Mesodermal cell (in vitro differentiated cells): ENCODE measurements around the gene SPTBN4. TPM values are rescaled to one million over a fixed set of nuclear protein-coding genes. Genes with fewer than 3 reads are reported as not detected.
A peak's percentile ranks its signal among the peaks of the same experiment; 100 is the strongest.

Experiments
- H3K27ac ChIP-seq: 2 replicates; pipeline ENCODE4 v1.7.0; 2013; ENCODE audit warnings: mild to moderate bottlenecking, low read depth, low read length, moderate library complexity; ENCODE audit not compliant: severe bottlenecking
- H3K36me3 ChIP-seq: 2 replicates; pipeline ENCODE4 v1.7.1; 2013; ENCODE audit warnings: mild to moderate bottlenecking, low read length, moderate library complexity; ENCODE audit not compliant: control insufficient read depth, insufficient read depth
- H3K4me1 ChIP-seq: one replicate; pipeline ENCODE4 v1.7.1; 2013; ENCODE audit warnings: mild to moderate bottlenecking, low read length; ENCODE audit not compliant: insufficient read depth, control insufficient read depth, poor library complexity, severe bottlenecking
- H3K4me3 ChIP-seq: 2 replicates; pipeline ENCODE4 v1.7.0; 2013; ENCODE audit warnings: low read length, control low read depth, mild to moderate bottlenecking; ENCODE audit not compliant: insufficient read depth, poor library complexity, severe bottlenecking; ENCODE audit errors: extremely low read depth
- H3K9me3 ChIP-seq: 2 replicates; pipeline ENCODE4 v1.7.1; 2013; ENCODE audit warnings: mild to moderate bottlenecking, low read length, moderate library complexity; ENCODE audit not compliant: control insufficient read depth
- WGBS, 2 experiments: methylation state at CpG; one replicate each; pipeline ENCODE4 v1.1.5; 2013; ENCODE audit warnings: missing lambda C conversion rate in 2 of 2; ENCODE audit not compliant: insufficient coverage in 2 of 2; 5-methylcytosine and 5-hydroxymethylcytosine counted together
- polyA plus RNA-seq, 2 experiments: library from polyadenylated mRNA; stranded (reverse); fragments of 50-300 nt; gene quantifications; one replicate each; pipeline ENCODE4 v1.2.3, GENCODE V29; 2013

SPTBN4 gene
- polyA plus RNA-seq (2013, experiment 1 of 2) = 1.4 TPM
- 0.61 TPM for polyA plus RNA-seq (2013, experiment 2 of 2)

DNA sequence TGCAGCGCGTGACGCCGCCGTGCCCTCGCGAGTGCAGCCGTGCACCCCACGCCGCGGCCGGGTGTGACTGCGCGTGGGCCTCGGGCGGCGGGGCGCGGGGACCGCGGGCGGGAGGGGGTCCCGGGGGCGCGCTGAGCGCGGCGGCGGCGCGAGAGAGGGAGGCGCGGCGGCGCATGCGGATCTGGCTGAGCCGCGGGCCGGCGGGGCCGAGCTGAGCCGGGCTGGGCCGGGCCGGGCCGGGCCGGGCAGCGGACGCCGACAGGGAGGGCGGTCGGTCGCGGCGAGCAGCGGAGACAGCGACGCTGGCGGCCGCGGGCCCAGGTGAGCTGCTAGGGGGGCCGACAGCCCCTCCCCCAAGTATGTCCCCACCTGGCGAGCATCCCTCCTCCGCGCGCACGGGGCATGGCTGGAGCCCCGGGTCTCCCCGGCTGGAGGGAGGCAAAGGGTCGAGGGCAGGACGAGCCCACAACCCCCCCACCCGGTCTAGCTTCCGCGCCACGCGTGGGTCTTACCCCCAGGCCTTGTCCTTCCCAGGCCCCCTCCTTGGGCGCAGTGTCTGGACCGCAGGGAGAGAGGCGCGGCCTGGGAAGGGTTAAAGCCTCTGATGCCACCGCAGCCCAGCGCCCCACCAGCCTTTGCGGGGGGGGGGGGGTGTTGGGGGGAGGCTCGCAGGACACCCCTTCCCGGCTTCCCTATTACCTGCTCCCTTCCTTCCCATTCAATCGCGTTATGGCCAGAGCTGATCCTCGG is at the start of gene SPTBN4:
Gene SPTBN4 (plus strand): TSS at position 17 of the 750 bp plus-strand sequence. CDS start 5,621 bp downstream, outside the sequence.
- Histone ChIP-seq H3K36me3 (no peaks in the 10 kb centered on the region), H3K27ac (no peak within 1 kb of the TSS), H3K9me3 (no peaks in the 10 kb centered on the region), H3K4me1 (no peaks in the 10 kb centered on the region), H3K4me3 (peak within 1 kb of the TSS; percentile 53)
- 9% methylated on average over 33 to 42 of the region's 87 CpGs for WGBS, 2 experiments

DNA sequence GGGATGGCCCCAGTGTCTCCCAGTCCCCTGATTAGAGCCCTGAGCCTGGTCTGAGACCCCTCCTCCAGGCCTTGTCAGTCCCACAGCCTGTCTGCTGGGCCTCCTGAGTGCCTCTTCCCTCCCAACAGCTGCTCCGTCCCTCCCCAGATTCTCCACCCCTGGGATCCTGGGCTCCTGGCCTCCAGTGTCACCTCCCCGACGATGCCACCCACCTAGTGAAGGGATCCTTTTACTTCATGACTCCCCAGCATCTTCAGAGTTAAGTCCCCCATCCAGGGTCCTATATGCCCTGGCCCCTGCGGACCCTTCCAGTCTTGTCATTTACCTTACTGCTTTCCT is 49.2 kb upstream of the SPTBN4 start:
- no peak overlapping the region for H3K4me3 ChIP-seq
- H3K27ac ChIP-seq = peak overlapping the region; percentile 71
- 87 to 90% methylated on average over 3 to 4 of the region's 4 CpGs for WGBS, 2 experiments
- H3K9me3 ChIP-seq = no peaks in the 10 kb centered on the region
- peaks cover 36% of the 10 kb centered on the region for H3K4me1 ChIP-seq
- H3K36me3 ChIP-seq = peaks cover 10% of the 10 kb centered on the region

DNA sequence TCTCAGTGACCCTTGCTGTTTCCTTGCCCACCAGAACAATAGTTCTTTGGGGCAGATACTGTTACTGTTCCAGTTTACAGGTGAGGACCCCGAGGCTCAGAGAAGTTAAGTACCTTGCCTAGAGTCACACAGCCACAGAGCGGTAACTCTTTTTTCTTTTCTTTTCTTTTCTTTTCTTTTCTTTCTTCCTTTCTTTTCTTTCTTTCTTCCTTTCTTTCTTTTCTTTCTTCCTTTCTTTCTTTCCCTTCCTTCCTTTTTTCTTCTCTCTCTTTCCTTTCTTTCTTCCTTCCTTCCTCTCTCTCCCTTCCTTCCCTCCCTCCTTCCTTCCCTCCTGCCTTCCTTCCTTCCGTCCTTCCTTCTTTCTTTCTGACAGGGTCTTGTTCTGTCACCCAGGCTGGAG is 48.8 kb upstream of the SPTBN4 start:
- no peak overlapping the region for H3K4me3 ChIP-seq
- no peaks in the 10 kb centered on the region for H3K9me3 ChIP-seq
- peaks cover 40% of the 10 kb centered on the region for H3K4me1 ChIP-seq
- WGBS, 2 experiments = 95 to 96% methylated on average over 3 of the region's 3 CpGs
- H3K36me3 ChIP-seq = peaks cover 14% of the 10 kb centered on the region
- H3K27ac ChIP-seq = peak overlapping the region; percentile 71

DNA sequence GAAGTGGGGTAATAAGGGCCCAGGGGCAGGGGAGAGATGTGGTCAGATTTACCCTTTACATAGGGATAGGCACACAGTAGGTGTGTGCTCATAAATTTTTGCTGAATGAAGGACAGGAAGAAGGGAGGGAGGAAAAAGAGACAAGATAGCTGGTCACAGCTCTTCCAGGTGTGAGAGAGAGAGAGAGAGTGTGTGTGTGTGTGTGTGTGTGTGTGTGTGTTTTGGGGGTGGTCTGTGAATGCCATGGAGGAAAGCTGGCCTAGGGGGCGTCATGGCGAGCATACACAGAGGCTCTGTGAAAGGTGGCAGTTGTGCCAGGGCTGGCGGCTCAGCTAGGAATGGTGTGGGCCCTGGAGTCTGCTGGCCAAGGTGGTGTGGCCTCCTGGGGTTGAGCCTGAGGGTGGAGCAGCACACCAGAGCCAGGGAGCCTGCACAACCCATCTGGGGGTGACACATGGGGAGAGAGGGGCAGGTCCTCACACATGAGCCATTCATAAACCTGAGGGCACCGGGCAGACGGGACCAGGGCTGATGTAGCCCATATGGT is 47.7 kb upstream of the SPTBN4 start:
- 84 to 98% methylated on average over 5 of the region's 5 CpGs for WGBS, 2 experiments
- H3K27ac ChIP-seq = no peak overlapping the region
- H3K9me3 ChIP-seq = no peaks in the 10 kb centered on the region
- H3K36me3 ChIP-seq = peaks cover 21% of the 10 kb centered on the region
- no peak overlapping the region for H3K4me3 ChIP-seq
- peaks cover 40% of the 10 kb centered on the region for H3K4me1 ChIP-seq

DNA sequence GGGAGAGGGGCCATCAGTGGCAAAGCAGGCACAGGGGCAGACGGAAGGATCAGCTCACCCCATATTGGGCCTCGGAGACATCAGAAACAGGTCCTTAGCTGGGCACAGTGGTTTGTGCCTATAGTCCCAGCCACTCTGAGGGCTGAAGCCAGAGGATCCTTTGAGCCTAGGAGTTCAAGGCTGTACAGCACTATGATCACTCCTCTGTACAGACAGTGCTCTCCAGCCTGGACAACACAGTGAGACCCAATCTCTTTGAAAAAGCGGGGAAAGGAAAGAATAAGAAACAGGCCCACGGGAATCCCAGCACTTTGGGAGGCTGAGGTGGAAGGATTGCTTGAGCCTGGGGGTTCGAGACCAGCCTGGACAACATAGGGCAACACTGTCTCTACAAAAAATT is 47.0 kb upstream of the SPTBN4 start:
- Histone ChIP-seq H3K9me3 (no peaks in the 10 kb centered on the region), H3K4me3 (no peak overlapping the region), H3K36me3 (peaks cover 21% of the 10 kb centered on the region), H3K4me1 (peaks cover 36% of the 10 kb centered on the region), H3K27ac (no peak overlapping the region)
- WGBS, 2 experiments = 92 to 99% methylated on average over 5 of the region's 5 CpGs

DNA sequence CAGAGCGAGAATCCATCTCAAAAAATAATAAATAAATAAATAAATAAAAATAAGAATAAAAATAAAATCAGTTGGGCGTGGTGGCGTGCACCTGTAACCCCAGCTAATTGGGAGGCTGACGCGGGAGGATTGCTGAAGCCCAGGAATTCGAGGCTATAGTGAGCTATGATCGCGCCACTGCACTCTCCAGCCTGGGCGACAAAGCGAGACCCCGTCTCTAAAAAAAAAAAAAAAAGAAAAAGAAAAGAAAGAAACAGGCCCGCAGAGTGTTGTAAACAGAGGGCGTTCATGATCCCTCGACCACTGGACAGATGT is 46.4 kb upstream of the SPTBN4 start:
- H3K36me3 ChIP-seq = peaks cover 21% of the 10 kb centered on the region
- H3K27ac ChIP-seq = peak overlapping the region; percentile 98
- H3K4me1 ChIP-seq = peaks cover 35% of the 10 kb centered on the region
- peak overlapping the region; percentile 46 for H3K4me3 ChIP-seq
- no peaks in the 10 kb centered on the region for H3K9me3 ChIP-seq
- 60 to 68% methylated on average over 13 of the region's 14 CpGs for WGBS, 2 experiments

DNA sequence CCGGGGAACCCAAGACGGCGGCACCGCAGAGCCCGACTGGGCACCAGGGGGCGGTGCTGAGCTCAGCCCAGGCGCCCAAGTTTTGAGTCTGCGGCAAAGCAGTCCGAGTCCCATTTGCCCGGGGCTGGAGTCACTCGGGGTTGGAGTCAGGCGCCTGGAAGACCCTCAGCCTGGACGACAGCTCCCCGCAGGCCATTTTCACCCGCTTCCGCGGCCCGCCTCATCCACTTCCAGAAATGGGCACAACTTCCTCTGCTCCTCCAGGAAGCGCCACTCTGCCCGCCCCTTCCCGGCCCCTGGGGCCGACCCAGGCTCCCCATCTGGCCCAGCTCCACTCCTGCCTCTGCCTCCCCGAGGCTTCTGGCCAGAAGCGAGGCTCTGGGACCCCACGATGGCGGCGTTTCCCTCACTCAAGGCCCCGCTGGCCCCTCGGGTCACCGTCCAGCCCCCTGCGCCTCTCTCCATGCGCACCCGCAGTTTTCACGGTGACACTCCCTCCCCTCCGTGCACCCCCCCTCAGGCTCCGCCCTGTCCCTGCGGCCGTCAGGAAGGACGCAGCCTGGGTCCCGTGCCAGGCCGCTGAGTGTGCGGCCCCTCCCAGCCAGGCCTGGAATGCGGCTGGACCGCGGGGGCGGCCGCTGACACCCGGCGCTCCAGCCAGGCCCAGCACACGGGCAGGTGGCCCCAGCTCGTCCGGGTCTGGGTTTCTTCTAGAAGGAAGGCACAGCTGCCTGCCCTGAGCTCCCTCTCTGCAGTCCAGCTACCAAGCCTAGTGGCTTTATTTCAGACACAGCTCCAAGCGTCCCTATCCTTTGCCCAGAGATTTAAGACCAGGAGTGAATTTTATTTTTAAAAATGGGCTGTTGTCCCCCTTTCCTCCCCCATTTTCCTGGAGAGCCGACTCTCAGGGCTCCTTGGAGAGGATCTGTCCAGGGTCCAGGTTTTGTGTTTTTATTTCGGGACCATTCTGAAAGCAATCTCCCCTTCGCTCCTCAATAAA is 45.7 kb upstream of the SPTBN4 start:
- Histone ChIP-seq H3K4me3 (peak overlapping the region; percentile 46), H3K36me3 (peaks cover 21% of the 10 kb centered on the region), H3K9me3 (no peaks in the 10 kb centered on the region), H3K27ac (peak overlapping the region; percentile 98), H3K4me1 (peaks cover 35% of the 10 kb centered on the region)
- WGBS, 2 experiments = 1 to 4% methylated on average over 52 to 55 of the region's 56 CpGs

DNA sequence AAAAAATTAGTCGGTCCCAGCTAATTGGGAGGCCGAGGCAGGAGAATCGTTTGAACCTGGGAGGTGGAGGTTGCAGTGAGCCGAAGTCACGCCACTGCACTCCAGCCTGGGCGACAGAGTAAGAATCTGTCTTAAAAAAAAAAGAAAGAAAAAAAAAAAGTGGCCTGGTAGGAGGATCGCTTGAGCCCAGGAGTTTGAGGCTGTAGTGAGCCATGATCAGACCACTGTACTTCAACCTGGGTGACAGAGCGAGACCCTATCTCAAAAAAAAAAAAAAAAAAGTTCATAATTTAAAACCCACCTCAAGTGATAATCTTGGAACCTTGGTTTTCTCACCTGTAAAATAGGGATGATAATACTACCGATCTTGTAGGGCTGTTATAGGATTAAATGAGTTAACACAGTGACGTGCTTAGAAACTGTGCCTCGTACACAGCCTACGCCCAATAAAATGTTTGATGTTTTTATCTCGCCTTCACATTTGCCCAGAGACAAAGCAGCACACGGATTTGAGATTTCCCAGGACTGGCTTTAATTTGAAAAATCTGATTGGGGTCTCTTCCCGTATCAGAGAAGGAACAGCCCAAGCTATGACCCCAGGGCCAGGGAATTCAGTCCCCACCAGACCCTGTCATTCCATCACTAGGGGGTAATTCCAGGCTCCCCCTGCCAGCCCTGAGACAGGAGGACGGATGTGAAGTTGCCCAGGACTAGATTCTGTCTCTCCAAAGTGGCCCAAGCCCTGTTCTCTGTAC is 44.6 kb upstream of the SPTBN4 start:
- WGBS, 2 experiments = 90 to 91% methylated on average over 13 of the region's 16 CpGs
- Histone ChIP-seq H3K4me3 (no peak overlapping the region), H3K36me3 (peaks cover 21% of the 10 kb centered on the region), H3K27ac (peak overlapping the region; percentile 98), H3K4me1 (peaks cover 32% of the 10 kb centered on the region), H3K9me3 (no peaks in the 10 kb centered on the region)

DNA sequence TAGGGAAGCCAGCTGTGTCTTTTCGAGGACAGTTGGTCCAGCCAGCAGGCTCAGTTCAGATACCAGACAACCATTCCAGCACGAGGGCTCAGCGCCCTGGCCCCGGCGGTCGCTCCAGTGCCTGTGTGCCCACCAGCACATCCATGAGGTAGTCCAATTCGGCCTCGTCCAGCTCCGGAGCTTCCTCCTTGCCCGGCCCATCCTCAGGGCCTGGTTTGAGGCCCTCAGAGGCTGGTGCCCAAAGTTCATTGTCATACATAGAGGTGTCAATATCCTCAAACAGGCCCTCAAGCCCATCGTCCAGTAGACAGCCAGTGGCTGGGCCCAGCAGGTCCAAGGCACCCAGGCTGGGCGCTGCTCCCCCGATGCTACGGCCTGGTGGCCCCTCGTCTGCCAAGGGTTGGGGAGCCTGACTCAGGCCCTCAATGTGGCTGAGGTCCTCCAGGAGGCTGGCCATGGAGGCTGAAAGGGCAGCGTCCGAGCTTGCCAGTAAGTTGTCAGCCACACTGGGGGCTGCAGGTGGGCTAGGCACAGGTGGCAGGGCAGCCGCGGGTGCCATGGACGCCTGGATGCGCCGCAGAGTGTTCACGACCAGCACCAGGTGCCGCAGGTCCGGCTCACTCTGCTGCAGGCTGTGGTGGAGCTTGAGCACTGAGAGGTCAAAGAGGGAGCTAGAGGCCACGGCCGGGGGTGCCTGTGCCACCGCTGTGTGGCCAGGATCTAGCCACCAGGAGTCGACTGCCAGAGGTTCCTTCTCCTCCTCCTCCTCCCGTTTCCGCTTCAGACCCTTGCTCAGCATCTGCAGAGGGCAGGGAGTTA is 43.8 kb upstream of the SPTBN4 start:
- peak overlapping the region; percentile 98 for H3K27ac ChIP-seq
- 94 to 96% methylated on average over 19 to 25 of the region's 31 CpGs for WGBS, 2 experiments
- H3K4me3 ChIP-seq = no peak overlapping the region
- peaks cover 24% of the 10 kb centered on the region for H3K4me1 ChIP-seq
- peaks cover 21% of the 10 kb centered on the region for H3K36me3 ChIP-seq
- no peaks in the 10 kb centered on the region for H3K9me3 ChIP-seq
